NCI-H1048 (cell line): Measurements from ENCODE around the gene DHRS11.
"Not testable (repeated sequence)": the region's sequence is repeated elsewhere in the genome, so short reads cannot be mapped to it uniquely, and the experiment has no call there.

ENCODE experiments used
- DNase-seq: peaks from one replicate; lab custom pipeline; 2025; lab: John Stamatoyannopoulos, UW

The DHRS11 gene

DNA sequence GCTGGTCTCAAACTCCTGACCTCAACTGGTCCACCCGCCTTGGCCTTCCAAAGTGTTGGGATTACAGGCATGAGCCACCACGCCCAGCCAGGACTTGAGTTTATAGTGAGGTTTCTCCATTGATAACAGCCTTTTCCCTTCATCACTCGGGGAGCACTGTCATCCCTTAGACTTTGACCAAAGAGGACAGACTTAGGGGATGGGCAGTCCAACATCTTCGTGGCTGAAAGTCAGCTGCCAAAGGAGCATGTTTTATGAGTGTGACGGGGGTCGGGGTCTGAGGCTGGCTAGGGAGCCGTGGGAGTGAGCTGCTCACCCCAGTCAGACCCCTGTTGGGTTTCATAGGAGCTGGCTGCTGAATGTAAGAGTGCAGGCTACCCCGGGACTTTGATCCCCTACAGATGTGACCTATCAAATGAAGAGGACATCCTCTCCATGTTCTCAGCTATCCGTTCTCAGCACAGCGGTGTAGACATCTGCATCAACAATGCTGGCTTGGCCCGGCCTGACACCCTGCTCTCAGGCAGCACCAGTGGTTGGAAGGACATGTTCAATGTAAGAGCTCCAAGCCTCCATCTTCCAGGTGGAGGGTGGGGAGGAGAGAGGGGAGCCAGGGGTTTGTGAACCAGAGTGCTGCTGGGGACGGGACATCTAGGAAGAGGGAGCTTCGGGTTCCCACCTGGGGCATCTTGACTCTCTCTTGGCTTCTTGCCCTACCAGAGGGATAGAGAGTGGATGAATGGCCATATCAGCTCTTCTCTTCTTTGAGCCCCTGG, 3.1 kb downstream of the DHRS11 start:
- DNase-seq, result no peak

DNA sequence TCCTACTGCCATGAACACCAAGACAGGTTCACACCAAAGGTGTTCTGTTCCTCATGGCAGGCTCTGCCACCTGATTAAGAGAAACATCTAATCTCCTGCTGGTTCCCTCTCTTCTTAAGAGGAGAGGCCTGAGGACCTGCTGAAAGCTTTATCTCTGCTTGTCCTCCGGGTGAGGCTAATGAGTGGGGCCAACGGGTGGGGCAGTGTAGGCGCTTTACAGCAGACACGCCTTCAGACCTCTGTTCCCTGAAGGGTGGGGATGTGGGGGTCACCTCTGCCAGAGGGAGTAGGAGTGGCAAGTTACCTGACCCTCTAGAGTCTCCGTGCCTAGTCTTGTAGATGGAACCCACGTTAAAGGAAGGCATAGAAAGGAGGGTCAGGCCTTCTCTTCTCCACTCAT, 5.5 kb downstream of the DHRS11 start:
- DNase-seq, result no peak

DNA sequence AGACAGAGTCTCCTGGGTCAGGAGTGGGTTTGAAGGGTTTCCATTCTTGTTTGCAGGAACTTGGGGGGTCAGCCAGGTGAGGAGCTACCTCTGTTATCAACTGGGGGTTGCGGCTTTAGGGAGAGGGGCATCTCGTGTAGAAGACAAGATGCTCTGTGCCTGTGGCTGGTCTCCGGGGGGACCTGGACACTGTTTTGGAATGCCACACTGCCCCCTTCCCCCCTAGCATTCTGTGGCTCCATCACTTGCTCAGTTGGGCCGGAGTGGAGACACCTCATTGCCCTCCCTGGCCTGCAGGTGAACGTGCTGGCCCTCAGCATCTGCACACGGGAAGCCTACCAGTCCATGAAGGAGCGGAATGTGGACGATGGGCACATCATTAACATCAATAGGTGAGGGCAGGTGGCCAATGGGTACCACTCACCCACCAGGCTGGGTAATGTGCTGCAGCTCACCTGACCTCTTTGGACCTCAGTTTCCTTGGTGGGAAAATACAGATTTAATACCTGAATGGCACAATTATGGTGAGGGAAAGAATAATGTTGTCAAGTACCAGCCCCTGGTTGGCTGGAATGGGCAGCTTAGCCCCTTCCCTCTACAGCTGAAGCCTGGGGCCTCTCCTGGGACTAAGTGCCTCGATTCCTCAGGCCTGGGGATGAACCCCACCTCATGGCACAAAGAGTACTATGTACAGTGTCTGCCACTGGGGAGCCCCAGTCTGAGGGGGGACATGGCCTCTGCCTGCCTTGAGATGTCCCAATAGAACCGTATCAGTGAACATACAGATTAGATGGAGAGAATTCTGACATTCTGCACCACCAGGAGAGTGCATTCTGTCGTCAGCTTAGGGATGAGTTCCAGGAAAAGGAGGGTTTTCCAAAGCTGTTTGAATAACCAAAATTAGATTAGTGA, 6.4 kb downstream of the DHRS11 start:
- DNase-seq, result no peak

DNA sequence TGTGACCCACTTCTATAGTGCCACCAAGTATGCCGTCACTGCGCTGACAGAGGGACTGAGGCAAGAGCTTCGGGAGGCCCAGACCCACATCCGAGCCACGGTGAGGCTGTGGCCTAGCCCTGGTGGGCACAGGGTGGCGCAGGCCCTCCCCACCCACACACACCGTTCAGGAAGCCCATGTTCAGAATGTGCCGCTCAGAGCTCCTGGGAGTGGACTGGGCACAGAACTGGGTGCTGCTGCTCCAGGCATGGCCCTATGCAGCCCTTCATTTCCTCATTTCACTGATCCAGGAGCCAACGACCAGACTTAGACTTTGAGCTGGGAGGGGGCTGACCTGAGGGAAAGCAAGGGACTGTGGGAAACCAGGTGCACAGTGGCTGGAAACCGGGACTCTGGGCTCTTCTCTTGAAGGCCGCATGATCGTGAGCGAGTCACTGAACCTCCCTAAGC, 7.3 kb downstream of the DHRS11 start:
- DNase-seq, result no peak

DNA sequence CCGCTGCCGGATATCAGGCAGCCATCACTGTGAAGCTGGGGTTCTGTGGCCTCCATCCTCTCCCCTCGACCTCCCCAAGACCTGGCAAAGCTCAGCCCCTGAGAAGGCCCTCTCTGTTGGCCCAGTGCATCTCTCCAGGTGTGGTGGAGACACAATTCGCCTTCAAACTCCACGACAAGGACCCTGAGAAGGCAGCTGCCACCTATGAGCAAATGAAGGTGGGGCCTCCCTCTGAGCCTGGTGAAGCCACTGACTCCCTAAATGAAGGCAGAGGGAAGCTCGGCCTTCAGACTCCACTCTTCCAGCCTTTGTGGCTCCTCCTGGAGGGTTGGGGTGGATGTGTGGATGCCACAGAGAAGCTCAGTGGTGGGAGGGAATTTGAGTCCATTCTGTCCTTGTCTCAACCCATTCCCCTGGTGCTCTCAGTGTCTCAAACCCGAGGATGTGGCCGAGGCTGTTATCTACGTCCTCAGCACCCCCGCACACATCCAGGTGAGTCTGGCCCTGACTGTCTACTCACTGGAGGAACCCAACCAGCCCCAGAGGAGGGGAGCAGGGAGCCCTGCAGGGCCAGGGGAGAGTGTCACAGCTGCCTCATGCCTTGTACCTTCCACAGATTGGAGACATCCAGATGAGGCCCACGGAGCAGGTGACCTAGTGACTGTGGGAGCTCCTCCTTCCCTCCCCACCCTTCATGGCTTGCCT, 8.0 kb downstream of the DHRS11 start:
- no peak for DNase-seq

DNA sequence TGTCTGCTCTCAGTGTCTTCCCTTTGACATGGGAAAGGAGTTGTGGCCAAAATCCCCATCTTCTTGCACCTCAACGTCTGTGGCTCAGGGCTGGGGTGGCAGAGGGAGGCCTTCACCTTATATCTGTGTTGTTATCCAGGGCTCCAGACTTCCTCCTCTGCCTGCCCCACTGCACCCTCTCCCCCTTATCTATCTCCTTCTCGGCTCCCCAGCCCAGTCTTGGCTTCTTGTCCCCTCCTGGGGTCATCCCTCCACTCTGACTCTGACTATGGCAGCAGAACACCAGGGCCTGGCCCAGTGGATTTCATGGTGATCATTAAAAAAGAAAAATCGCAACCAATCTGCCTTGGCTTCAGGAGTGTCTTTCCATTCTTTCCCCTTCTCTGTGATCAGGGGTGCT, 8.8 kb downstream of the DHRS11 start:
- DNase-seq, result no peak

DNA sequence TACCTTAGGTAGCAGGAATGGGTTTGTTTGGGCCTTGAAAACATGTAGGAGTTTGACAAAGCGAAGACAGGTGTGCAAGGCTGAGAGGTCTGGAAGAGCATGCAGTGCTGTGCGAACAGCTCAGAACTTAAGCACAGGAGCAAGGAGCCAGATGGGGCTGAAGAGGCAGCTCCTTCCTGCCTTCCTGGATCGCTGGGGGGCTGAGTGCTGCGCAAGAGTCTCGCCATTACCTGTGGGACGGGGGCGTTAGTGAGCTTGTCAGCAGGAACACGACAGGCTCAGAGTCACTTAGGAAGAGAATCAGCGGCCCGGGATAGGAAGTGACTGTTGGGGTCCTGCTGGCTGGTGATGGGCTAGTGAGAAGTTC, 9.2 kb downstream of the DHRS11 start:
- DNase-seq, result no peak

DNA sequence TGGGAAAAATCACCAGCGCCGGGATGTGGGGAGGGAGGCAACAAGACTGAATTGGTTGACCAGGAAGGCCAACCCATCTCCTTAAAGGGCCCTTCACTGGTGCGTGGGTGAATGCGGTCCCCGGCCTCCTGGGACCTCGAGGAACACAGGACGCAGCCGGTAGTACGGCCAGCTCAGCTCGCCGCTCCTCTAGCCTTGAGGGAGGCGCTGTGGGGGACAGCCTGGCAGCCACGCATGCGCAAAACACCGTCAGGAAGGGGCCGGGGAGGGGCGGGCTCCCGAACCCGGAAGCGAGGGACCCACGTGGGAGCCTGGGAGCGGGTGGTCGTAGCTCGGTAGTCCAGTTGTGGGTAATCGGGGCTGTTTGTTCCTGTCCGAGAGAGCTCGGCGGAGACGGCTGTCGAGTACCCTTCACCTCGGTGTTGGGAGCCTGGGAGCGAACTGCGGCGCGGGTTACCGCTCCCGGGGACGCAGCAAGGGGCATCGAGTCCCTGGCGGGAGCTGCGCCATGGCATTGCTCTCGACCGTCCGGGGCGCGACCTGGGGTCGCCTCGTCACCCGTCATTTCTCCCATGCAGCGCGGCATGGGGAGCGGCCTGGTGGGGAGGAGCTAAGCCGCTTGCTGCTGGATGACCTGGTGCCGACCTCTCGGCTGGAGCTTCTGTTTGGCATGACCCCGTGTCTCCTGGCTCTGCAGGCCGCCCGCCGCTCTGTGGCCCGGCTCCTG, 9.8 kb downstream of the DHRS11 start, which contains the start of gene MRM1:
Gene MRM1, plus strand, starts transcription at position 281 of the 727 bp plus-strand sequence. Its CDS starts 228 bp downstream, at position 509.
- DNase-seq, result peak; percentile 34

DNA sequence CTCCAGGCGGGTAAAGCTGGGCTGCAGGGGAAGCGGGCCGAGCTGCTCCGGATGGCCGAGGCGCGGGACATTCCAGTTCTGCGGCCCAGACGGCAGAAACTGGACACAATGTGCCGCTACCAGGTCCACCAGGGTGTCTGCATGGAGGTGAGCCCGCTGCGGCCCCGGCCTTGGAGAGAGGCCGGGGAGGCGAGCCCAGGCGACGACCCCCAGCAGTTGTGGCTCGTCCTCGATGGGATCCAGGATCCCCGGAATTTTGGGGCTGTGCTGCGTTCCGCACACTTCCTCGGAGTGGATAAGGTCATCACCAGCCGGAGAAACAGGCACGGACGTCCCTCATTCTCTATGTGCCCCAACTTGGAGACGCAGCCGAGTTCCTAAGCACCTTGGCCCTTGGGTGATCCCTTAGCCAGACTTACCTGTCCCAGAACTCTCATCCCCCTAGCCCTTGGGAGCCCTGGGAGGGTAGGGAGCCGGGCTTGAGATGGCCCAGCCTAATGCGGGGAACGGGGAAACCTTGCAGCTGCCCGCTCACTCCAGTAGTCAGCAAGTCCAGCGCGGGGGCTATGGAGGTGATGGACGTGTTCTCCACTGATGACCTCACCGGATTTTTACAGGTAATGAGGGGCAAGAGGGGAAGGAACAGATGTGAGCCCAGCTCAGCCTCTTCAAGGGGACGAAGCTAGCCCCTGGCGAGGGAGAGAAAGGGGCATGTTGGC, 10.5 kb downstream of the DHRS11 start:
- DNase-seq, result no peak

DNA sequence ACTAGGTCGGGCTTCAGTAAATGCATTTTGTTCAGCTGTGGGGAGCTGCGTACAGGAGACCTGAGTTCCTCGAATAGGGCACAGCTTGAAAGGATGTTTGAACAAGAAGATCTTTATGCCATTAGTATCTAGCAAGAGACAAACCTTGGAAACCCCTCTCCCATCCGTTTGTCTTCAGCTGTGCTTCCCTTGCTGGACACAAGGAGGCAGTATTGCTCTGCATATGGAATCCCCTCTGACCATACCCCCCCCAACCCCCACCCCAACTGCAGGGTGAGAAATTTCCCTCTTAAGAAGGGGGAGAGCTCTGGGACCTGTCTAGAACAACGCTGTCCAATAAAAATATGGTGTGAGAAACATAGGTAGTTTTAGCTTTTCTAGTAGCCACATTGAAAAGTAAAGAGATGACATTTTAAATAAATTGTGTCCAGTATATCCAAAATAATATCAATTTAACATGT, 11.3 kb downstream of the DHRS11 start:
- DNase-seq, result no peak

DNA sequence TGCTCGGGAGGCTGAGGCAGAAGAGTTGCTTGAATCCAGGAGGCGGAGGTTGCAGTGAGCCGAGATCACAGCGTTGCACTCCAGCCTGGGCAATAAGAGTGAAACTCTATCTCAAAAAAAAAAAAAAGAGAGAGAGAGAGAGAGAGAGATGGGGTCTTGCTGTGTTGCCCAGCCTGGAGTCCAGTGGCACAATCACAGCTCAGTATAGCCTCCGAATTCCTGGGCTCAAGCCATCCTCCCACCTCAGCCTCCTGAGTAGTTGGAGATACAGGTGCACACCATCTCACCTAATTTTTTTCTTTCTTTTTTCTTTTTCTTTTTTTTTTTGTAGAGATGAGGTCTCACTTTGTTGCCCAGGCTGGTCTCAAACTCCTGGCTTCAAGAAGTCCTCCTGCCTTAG, 13.3 kb downstream of the DHRS11 start:
- not testable (repeated sequence) for DNase-seq

DNA sequence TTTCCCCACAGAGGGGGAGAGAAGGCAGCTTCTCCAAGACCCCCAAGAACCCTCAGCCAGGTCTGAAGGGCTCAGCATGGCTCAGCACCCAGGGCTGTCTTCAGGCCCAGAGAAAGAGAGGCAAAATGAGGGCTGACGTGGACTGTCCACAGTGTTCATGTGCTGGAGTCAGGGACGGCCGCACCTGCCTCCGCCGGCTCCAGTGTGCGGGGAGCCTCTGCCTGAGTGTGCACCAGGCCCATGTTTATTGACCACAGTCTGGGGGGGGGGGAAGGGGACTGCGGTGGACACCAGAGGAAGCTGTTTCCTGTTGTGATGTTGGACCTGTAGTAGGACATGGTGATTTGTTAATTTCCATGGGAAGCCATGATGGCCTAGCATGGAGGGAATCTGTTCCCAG, 16.6 kb downstream of the DHRS11 start:
- no peak for DNase-seq

DNA sequence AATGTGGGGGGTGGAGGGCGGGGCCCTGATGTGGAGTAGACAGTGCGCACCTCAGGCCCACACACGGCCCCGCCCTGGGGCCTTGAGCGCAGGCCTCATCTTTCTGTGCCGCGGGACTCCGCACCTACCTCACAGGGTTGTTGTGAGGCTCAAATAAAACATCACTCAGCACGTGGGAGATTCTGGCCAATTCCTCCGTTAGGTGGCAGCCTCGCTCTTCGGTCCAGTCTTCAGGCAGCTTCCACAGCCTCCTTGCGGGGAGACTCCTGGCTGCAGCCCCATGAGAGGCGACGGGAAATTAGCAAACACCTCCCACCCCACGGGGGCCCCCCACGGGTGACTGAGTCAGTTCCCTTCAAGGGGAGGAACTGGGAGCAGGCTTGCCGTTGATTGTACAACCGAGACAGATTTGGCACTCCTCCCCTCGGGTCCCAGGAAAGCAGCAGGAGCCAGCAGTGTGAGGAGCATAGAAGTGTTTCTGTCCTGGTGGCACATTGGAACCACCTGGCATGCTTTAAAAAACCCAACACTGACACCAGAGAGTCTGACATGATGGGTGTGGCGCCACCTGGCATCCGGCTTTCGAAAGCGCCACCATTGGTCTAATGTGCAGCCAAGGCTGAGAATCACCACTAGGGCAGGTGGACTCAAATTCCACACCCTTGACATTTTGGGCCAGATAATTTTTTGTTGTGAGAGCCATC, 17.3 kb downstream of the DHRS11 start:
- DNase-seq, result no peak

DNA sequence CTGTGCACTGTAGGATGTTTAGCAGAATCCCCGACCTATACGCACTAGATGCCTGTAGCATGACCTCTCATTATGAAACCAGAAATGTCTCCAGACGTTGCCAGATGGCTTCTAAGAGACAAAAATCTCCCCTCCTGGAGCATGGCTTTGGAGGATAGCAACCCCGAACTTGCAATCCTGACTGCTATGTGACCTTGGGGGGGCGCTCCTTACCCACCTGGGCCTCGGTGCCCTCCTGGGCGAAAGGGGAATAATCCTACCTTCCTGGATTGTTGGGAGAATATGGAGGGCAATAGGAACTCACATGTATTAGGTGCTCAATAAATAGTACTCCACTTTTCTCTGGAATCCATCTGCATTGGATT, 17.8 kb downstream of the DHRS11 start:
- no peak for DNase-seq

DNA sequence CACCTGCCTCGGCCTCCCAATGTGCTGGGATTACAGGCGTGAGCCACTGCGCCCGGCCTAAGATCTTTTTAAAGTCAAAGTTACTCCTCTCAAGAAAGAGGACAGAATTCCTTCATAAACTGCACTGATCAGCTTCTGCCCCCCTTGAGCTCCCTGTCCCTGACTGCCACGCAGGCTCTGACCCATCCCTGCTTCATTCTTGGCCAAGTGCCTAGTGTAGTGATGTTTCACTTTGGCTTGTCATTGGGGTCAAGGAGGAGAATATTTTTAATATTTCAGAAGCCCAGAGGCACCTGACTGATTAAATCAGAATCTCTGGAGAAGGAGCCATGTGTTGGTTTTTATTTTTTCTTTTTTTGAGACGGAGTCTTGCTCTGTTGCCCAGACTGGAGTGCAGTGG, 18.8 kb downstream of the DHRS11 start:
- DNase-seq, result no peak

DNA sequence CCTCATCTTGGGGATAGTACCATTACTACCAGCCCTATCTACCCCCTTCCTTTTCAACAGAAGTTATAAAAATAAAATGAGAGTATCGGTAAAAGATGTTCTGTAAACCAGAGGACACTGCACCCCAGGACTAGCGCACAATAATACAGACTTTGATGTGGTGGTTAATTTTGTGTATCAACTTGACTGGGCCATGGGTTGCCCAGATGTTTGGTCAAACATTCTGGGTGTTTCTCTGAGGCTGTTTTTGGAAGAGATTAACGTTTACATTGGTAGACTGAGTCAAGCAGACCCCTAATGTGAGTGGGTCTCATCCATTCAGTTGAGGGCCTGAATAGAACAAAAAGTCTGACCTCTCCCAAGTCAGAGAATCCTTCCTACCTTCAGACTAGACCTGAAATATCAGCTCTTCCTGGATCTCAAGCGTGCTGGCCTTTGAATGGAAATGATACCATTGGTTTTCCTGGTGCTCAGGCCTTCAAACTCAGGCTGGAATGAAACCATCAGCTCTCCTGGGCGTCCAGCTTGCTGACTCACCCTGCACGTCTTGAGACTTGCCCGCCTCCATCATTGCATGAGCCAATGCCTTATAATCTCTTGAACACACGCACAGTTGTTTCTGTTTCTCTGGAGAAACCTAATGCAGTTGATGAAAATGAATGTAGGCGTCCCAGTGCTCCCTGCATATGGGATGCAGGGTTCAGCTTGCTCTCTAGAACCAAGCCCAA, 19.8 kb downstream of the DHRS11 start:
- no peak for DNase-seq

DNA sequence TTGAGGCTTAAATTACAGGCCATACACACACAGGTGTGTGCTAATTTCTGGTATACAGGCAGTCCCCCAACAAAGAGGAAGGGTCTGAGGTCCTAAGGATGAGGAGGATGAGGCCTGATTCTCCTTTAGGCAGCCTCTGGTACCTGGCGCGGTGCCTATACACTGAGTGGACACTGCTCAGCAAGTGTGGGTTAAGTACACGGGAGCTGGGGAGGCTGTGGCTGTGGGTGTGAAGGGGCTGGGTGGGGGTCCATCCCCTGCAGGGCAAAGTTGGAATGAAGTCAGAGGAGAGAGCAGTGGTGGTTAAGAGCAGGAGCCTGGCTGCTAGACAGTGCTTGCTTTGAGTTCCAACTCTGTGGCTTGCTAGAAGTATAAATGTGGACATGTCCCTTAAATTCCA, 20.6 kb downstream of the DHRS11 start:
- no peak for DNase-seq

DNA sequence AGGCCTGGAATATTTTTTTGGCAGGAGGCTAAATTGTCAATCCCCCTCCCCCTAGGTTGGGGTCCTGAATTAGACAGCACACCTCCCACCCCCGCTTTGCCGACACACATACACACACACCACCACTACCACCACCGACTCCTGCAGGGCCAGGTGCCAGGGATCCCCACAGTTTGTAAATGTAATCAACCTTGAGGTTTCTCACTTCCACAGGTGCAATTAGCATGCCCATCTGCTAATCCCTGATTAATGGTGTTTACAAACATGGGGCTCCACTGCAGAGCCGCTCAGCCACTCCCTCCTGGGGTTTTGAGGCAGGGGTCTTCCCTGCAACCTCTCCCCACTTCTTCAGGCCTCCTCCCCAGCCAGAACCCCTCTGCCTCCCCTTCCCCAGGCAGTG, 21.5 kb downstream of the DHRS11 start:
- DNase-seq, result no peak

DNA sequence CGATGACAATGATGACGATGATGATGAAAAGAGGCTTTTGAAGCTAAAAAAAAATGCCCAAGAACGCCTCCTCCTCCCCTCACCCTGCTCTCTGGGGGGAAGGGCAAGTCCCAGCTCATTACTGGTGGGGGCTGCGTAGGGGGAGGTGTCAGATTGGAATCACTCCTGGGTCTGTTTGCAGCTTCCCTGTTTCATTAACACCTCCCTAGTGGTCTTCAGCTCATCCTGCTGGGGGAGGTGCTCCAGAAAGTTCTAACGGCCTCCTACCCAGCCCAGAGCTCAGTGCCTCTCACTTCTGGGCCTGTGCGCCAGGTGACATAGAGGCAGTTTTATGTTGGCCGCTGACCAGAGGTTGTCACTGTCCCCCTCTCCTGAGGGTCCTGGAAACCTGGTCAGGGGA, 22.4 kb downstream of the DHRS11 start:
- DNase-seq, result no peak

DNA sequence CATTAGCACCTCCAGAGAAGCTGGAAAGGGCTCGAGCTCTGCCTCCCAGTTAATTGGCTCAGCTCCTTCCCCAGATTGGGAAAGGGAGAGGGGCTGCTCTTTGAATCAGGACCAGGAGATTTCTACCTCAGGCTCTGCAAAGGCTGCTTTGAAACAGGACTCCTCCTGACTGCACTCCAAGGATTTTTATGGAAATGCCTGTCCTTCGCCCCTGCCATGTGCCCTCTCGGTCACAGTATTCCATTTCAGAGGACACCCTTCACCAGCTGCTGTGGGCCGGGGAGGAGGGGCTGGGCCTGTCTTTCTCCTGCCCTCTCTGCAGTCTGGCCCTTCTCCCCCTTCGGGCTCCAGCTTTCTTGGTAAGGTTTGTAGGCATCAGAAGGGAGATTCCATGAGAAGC, 23.3 kb downstream of the DHRS11 start:
- no peak for DNase-seq
